Upper lobe of left lung (tissue), 6 donors: ENCODE data around the gene DDIAS. TPM values are rescaled to one million over a fixed set of nuclear protein-coding genes. Genes with fewer than 3 reads are reported as not detected.

Source experiments
- ATAC-seq, 2 donors: fragments of 200-7000 bp; cut with Tn5 transposase; one replicate each; pipeline ENCODE4 v1.9.1; 2022; ENCODE audit warnings: mild to moderate bottlenecking in 2 of 2, moderate library complexity in 2 of 2; ENCODE audit not compliant: low FRiP score in 2 of 2
- DNase-seq, 2 donors: peaks; one replicate each; pipeline ENCODE4 v3.0.0-alpha.2; 2019 to 2020
- H3K27ac ChIP-seq, 4 donors: fragments of 200-600 bp; sonication (generic); one replicate each; pipeline ENCODE4 v1.5.1; 2016 to 2019
- H3K27me3 ChIP-seq, 4 donors: fragments of 200-600 bp; sonication (generic); one replicate each; pipeline ENCODE4 v1.5.1; 2017 to 2019
- H3K36me3 ChIP-seq, 4 donors: fragments of 200-600 bp; sonication (generic); one replicate each; pipeline ENCODE4 v1.5.1; 2016 to 2019
- H3K4me1 ChIP-seq, 4 donors: fragments of 200-600 bp; sonication (generic); one replicate each; pipeline ENCODE4 v1.5.1; 2018 to 2019
- H3K4me3 ChIP-seq, 4 donors: fragments of 200-600 bp; sonication (generic); one replicate each; pipeline ENCODE4 v1.5.1; 2017 to 2019; ENCODE audit warnings: mild to moderate bottlenecking in 2 of 4, moderate library complexity in 1 of 4
- H3K9me3 ChIP-seq, 4 donors: fragments of 200-600 bp; sonication (generic); one replicate each; pipeline ENCODE4 v1.5.1; 2018 to 2019
- EP300 ChIP-seq, 4 donors: sonication (generic); formaldehyde crosslinking; IDR thresholded peaks; one replicate each; pipeline ENCODE4 v1.5.1; 2017; ENCODE audit warnings: antibody characterized with exemption in 4 of 4, control low read depth in 2 of 4
- POLR2A ChIP-seq, 4 donors: fragments of 450-650 bp; IDR thresholded peaks; one replicate each; pipeline ENCODE4 v1.5.1; 2016 to 2017; ENCODE audit warnings: antibody characterized with exemption in 4 of 4, mild to moderate bottlenecking in 2 of 4
- POLR2AphosphoS5 ChIP-seq, 2 donors: sonication (generic); formaldehyde crosslinking; IDR thresholded peaks; one replicate each; pipeline ENCODE4 v1.5.1; 2017; ENCODE audit warnings: antibody characterized with exemption in 2 of 2
- WGBS, 2 donors: methylation state at CpG; one replicate each; pipeline ENCODE4 v1.1.5; 2017 to 2018; 5-methylcytosine and 5-hydroxymethylcytosine counted together
- total RNA-seq, 6 donors: library from RNA; depleted of rRNA in 4 of 6; stranded (reverse); fragments of >200 nt in 4 of 6; gene quantifications; one replicate each; pipeline versions ENCODE4 v1.1.0 to v1.2.1, GENCODE V29; 2016 to 2021
- TF ChIP-seq, protein P1 (sequence below), 6 experiments: fragments of 450-650 bp in 4 of 6; fragments of 200-600 bp in 2 of 6; sonication (generic) in 2 of 6; IDR thresholded peaks; one replicate each; pipeline ENCODE4 v1.5.1; 2016 to 2019; ENCODE audit warnings: antibody characterized with exemption in 6 of 6
- donor health status: DM: no; HTN: no; CAD: no; lungs with moderate emphysema.
- donor health status: DM: no; HTN: yes; CAD: no; lungs with severe emphysema.

The DDIAS gene
- total RNA-seq, 6 donors from 2014 or later = 1.3 to 5.6 (median 3.2) TPM; not detected in 2

DNA sequence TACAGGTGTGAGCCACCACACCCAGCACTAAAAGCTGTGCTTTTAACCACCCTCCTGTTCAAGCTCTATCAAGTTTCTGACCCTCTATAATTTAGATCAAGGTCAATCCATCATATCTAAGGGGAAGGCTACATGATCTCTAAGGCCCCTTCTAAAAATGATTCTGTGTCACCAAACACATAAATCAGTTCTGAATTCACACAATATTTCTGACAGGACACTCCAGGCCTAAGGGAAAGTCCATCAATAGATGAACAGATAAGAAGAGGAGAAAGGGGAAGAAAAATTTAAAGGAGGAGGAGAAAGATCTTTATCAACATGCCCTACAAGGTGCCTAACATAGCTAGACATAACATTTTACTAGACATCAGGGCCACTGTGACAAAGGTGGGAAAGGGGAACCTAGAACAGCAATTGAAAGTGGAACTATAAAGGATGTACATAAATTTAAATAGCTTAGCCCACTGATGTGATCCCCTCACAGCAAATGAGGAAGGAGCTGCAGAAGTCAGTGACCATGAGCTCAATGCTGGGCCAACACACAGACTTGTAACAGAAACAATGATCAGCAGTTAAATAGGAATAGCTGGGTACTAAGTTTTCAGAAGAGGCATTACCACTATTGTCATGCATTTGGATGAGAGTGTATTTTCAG is 6.0 kb upstream of the DDIAS start:
- DNase-seq = peak in 1 of 2 donors; percentile 25
- no peaks in the 10 kb centered on the region for H3K9me3 ChIP-seq
- no peak for ATAC-seq

DNA sequence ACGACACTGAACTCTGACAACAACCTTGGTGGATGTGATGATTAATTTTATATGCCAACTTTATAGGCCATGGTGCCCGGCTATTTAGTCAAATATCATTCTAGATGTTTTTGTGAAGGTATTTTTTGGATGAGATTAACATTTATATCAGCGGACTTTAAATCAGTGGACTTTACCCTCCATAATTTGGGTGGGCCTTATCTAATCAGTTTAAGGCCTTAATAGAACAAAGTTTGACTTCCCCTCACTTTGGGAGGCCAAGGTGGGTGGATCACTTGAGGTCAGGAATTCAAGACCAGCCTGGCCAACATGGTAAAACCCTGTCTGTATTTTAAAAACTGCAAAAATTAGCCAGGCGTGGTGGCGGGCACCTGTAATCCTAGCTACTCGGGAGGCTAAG is 5.4 kb upstream of the DDIAS start:
- H3K27me3 ChIP-seq = no peaks in the 10 kb centered on the region
- WGBS, 2 donors = 88 to 97% methylated on average over 6 of the region's 6 CpGs
- no peak overlapping the region for H3K4me3 ChIP-seq
- ATAC-seq (no peak), DNase-seq (no peak)
- no peaks in the 10 kb centered on the region for H3K9me3 ChIP-seq
- no peak for TF ChIP-seq POLR2A (IDR thresholded peaks at IDR 0.05)
- TF ChIP-seq EP300 (IDR thresholded peaks at IDR 0.05) = no peak
- TF ChIP-seq, protein P1, sequence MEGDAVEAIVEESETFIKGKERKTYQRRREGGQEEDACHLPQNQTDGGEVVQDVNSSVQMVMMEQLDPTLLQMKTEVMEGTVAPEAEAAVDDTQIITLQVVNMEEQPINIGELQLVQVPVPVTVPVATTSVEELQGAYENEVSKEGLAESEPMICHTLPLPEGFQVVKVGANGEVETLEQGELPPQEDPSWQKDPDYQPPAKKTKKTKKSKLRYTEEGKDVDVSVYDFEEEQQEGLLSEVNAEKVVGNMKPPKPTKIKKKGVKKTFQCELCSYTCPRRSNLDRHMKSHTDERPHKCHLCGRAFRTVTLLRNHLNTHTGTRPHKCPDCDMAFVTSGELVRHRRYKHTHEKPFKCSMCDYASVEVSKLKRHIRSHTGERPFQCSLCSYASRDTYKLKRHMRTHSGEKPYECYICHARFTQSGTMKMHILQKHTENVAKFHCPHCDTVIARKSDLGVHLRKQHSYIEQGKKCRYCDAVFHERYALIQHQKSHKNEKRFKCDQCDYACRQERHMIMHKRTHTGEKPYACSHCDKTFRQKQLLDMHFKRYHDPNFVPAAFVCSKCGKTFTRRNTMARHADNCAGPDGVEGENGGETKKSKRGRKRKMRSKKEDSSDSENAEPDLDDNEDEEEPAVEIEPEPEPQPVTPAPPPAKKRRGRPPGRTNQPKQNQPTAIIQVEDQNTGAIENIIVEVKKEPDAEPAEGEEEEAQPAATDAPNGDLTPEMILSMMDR (IDR thresholded peaks at IDR 0.05) = no peak
- TF ChIP-seq POLR2AphosphoS5 (IDR thresholded peaks at IDR 0.05) = no peak
- H3K4me1 ChIP-seq = peaks cover 11 to 31% (median 16%) of the 10 kb centered on the region in 4 donors
- no peak overlapping the region for H3K27ac ChIP-seq
- H3K36me3 ChIP-seq = no peaks in the 10 kb centered on the region

More for the DNA sequence above, 6.0 kb upstream of the DDIAS start:
- H3K27me3 ChIP-seq = no peaks in the 10 kb centered on the region
- no peak for TF ChIP-seq POLR2AphosphoS5 (IDR thresholded peaks at IDR 0.05)
- no peak for TF ChIP-seq POLR2A (IDR thresholded peaks at IDR 0.05)
- TF ChIP-seq, protein P1 (IDR thresholded peaks at IDR 0.05) = no peak
- no peak for TF ChIP-seq EP300 (IDR thresholded peaks at IDR 0.05)
- H3K27ac ChIP-seq = no peak overlapping the region
- peaks cover 7 to 31% (median 18%) of the 10 kb centered on the region in 4 donors for H3K4me1 ChIP-seq
- H3K36me3 ChIP-seq = no peaks in the 10 kb centered on the region
- no peak overlapping the region for H3K4me3 ChIP-seq

DNA sequence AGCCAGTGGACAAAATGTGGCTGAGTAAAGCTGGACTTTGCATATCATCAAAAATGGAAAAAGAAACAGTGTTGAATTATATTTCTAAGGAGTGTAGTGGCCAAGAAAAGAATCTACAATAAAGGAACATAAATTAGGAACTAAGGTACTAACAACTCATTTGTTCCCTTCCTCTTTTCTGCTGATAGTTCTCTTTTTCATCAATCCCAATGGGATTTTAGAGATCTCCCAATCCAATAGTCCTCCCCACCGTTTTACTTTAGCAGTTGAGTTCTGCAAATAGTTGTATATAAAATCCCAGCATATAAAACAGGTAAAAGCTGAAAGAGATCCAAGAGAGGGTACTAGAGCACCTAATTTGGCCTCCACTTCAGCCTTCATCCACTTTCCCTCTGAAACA is 3.3 kb upstream of the DDIAS start:
- H3K4me3 ChIP-seq = peak overlapping the region in 2 of 4 donors; percentile 69 to 70
- DNase-seq (no peak), ATAC-seq (no peak)
- no peaks in the 10 kb centered on the region for H3K27me3 ChIP-seq
- WGBS, 2 donors = 19 to 22% methylated on average over 1 of the region's 1 CpG
- TF ChIP-seq POLR2AphosphoS5 (IDR thresholded peaks at IDR 0.05) (no peak), EP300 (IDR thresholded peaks at IDR 0.05) (no peak), POLR2A (IDR thresholded peaks at IDR 0.05) (no peak)
- TF ChIP-seq, protein P1 (IDR thresholded peaks at IDR 0.05) = no peak
- no peaks in the 10 kb centered on the region for H3K36me3 ChIP-seq
- peak overlapping the region in 1 of 4 donors; percentile 93 for H3K27ac ChIP-seq
- H3K4me1 ChIP-seq = peaks cover 14 to 37% (median 15%) of the 10 kb centered on the region in 4 donors
- no peaks in the 10 kb centered on the region for H3K9me3 ChIP-seq

DNA sequence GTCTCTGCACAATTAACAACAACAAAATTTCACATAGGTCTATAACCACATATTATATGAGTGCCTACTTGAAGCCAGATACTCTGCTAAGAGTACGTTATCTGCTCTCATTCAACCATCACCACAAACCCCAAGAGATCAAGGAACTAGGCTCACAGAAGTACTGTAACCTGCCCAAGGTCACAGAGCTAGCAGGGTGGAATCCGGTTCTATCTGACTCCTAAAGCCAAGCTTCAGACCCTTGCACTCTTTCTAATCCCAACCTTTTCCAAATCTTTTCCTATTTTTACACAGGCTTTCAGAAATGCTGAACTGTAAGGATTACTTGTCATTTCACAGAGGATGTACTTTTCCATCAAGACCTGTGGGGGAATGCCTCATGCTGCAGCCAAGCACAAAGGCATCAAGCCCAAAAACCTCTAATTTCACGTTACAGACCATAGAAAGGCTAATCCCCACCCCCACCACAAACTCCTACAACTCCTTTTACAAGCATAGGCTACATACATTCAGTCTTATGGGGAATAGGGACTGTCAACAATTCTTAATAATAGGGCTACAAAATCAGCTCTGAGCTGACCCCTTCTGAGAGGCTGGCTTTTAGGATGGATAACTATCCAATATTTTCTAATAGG is 2.2 kb upstream of the DDIAS start:
- ATAC-seq = no peak
- H3K27ac ChIP-seq = peak overlapping the region in 3 of 4 donors; percentile 92 to 96 (median 93)
- WGBS, 2 donors = 33 to 35% methylated on average over 3 of the region's 3 CpGs

More for the DNA sequence above, 2.2 kb upstream of the DDIAS start:
- no peaks in the 10 kb centered on the region for H3K27me3 ChIP-seq
- H3K9me3 ChIP-seq = no peaks in the 10 kb centered on the region
- no peak for DNase-seq
- no peaks in the 10 kb centered on the region for H3K36me3 ChIP-seq
- peaks cover 14 to 37% (median 15%) of the 10 kb centered on the region in 4 donors for H3K4me1 ChIP-seq
- H3K4me3 ChIP-seq = peak overlapping the region; percentile 55 to 70 (median 65)
- TF ChIP-seq EP300 (IDR thresholded peaks at IDR 0.05) (no peak), POLR2A (IDR thresholded peaks at IDR 0.05) (no peak), POLR2AphosphoS5 (IDR thresholded peaks at IDR 0.05) (no peak)
- TF ChIP-seq, protein P1 (IDR thresholded peaks at IDR 0.05) = no peak
